Left ventricle myocardium superior (tissue), 1 donor: ENCODE data around the gene ANTXR1. TPM values are rescaled to one million over a fixed set of nuclear protein-coding genes. Genes with fewer than 3 reads are reported as not detected.

Experiments
- ATAC-seq: fragments of 200-7000 bp; cut with Tn5 transposase; one replicate; pipeline ENCODE4 v1.9.1; 2020; ENCODE audit warnings: mild to moderate bottlenecking, moderate library complexity
- DNase-seq: peaks from one replicate; pipeline ENCODE4 v3.0.0-alpha.2; 2020
- intact Hi-C: fragments of 100-400 bp; cut with micrococcal nuclease; formaldehyde crosslinking; loops from one replicate; pipeline ENCODE4 v1.11.0; 2022
- total RNA-seq: library from RNA; stranded (reverse); fragmentation: NEBNext Ultra II Directional; extraction: Animal tissue kit (Norgen Biotek cat#: 25700); gene quantifications from one replicate; pipeline ENCODE4 v1.2.1, GENCODE V29; 2021
- donor health status: DM: no; HTN: yes; CAD: no; lungs with severe emphysema.

The ANTXR1 gene
- total RNA-seq, 1 donor from 2014 or later = 28.9 TPM

DNA sequence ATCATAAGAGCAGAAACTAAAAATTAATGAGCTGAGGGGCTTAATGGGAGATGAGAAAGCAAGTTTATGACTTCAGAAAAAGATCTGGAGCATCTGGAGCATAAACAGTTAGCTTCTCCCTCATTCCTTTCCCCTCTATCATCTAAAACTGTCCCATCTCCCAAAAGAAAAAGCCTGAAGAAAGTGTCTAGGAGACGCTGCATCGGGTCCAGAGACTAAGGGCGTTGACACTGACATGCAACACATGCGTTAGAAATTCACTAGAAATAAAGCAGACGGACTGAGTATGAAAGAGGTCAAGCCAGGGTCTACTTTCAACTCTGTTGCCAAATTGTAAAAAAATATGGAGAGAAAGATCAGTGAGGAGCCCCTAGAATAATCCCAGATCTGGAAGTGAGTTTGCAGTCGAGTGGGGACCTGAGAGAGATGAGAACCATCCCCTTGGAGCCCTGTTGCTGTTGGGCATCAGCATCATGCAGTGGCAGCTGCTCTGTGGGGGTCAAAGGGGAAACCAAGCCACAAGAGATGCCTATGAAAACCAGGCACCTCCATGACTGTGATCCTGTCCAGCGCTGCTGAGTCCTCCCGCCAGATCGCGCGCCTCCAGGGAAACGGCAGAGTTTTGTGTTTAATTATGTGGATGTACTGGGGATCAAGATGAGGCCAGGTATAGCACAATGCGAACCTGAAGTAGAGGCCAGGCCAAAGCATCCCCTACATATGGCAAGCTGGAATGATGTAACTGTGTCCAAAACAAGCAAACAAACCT, 13.9 kb downstream of the ANTXR1 start:
- ATAC-seq (no peak), DNase-seq (no peak)
- intact Hi-C loops = loop anchor here (5.0 kb wide), 1 partner anchor 280 kb away; no protein-coding TSS in a partner anchor

- DNase-seq (no peak), ATAC-seq (no peak)
- intact Hi-C loops = no loop called here
These were observed 17.9 kb downstream of the ANTXR1 start for GRCh38 chr2:69030800-69031428.

GRCh38 chr2:69031466-69031865, 18.5 kb downstream of the ANTXR1 start:
- intact Hi-C loops = no loop called here
- no peak for DNase-seq
- no peak for ATAC-seq

- ATAC-seq (no peak), DNase-seq (no peak)
- intact Hi-C loops = no loop called here
These were observed 19.4 kb downstream of the ANTXR1 start for GRCh38 chr2:69032336-69032735.

- DNase-seq (no peak), ATAC-seq (peak; percentile 74)
- intact Hi-C loops = no loop called here
These were observed 20.6 kb downstream of the ANTXR1 start for GRCh38 chr2:69033461-69034095.

- intact Hi-C loops = no loop called here
- DNase-seq = no peak
- ATAC-seq = peak; percentile 25
These were observed 21.1 kb downstream of the ANTXR1 start for GRCh38 chr2:69034122-69034521.

GRCh38 chr2:69034845-69035244, 21.9 kb downstream of the ANTXR1 start:
- ATAC-seq (no peak), DNase-seq (no peak)
- intact Hi-C loops = no loop called here

DNA sequence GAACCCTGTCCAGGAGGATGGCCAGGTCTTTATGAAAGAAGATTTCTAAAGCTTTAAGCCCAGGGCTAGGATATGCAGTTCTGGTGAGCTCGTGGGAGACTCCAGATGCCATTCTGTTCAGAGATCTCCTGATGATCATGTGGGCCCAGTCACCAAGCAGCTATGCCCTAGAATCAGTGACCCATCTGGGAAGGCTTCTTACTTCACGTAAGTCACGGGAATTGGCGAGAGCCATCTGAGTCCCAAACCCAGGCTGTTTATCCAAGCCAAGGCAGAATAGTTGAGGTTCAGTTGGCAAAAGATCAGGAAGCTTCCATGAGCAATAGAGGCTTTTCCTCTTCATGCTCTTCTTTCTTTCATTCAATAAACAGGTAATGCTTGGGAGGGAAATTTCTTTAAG, 23.9 kb downstream of the ANTXR1 start:
- intact Hi-C loops = no loop called here
- DNase-seq (no peak), ATAC-seq (no peak)

DNA sequence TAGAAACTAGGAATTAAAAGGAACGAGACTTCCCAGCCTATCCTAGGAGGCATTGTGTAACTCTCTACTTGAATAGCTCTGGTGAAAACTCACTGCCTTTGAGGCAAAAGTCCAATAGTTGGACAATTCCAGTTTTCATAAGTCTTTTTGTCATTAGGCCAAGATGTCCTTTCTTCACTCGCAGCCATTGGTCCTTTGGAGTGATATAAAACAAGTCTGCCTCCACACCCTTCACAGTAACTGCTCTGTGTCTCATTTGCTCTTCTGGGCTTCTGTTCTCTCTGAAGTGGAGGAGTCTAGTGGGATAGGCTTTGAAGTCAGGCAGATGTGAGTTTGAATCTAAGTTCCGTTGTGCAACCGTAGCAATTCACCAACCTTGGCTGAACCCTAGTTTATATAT, 28.2 kb downstream of the ANTXR1 start:
- ATAC-seq = peak; percentile 95
- no peak for DNase-seq
- intact Hi-C loops = no loop called here

DNA sequence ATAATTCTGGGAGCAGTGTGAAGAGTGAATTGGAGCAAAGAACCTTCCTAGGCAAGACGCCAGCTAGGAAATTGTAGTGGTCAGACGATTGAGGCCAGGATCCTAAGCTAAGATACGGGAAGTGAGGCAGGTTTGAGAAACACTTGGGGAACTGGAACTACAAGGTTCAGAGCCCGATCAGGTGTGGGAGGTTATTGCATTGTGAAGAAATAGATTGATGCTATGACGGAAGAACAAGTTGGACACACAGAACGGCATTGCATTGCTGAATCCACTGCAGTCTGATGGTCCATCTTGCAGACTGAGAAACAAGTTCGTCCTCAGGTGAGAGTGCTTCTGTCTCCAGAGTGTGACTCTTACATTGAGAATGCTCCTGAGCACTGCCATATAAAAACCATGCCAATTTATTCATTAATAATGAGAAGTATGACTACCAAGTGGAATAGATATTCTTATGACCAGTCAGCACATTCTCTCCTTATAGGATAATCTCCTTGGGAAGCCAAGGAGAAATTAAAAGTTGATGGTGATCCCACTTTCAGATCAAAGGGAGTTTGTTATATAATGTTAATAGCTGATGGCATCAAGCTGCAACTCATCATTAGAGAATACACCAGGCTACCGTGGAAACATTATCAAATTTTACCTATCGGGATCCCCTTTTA, 30.9 kb downstream of the ANTXR1 start:
- DNase-seq (no peak), ATAC-seq (no peak)
- intact Hi-C loops = no loop called here

GRCh38 chr2:69046221-69046662, 33.3 kb downstream of the ANTXR1 start:
- ATAC-seq = no peak
- intact Hi-C loops = no loop called here

GRCh38 chr2:69047625-69048145, 34.7 kb downstream of the ANTXR1 start:
- intact Hi-C loops = no loop called here
- no peak for DNase-seq
- ATAC-seq = no peak

More at GRCh38 chr2:69046221-69046662, 33.3 kb downstream of the ANTXR1 start:
- DNase-seq = no peak

DNA sequence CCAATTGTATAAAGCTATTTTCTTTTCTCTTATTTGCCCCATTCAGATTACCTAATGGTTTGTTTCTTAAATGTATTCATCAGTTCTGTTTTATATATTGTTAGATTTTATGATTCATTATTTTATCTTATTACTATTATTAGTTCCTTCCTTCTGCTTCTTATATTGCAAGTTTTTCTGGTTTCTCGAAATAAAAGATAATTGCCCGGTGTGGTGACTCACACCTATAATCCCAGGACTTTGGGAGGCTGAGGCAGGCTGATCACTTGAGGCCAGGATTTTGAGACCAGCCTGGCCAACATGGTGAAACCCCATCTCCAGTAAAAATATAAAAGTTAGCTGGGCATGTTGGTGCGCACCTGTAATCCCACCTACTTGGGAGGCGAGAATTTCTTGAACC, 37.8 kb downstream of the ANTXR1 start:
- ATAC-seq (no peak), DNase-seq (no peak)
- intact Hi-C loops = no loop called here

DNA sequence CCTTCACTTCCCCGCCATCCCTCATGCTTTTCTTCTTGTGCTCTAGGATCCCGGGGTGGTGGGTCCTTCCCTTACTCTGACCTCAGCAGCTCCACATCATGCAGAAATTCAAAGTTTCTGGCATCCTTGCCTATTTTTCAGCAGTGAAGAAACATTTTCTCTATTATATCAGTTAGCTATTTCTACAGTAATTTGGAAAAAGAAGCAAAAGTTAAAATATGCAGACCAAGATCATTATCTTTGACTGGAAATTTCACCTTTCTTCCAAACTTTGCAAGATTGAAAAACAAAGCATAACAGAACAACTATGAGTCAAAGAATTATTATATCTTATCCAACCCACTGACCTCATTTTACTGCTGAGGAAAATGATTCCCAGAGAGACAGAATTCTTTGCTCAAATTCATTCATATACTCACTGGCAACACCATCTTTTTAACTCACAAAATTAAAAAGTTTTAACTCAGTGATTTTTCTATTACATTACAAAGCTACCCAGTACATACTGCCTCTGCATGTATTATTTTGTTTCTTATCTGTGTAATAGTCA, 40.5 kb downstream of the ANTXR1 start:
- intact Hi-C loops = no loop called here
- no peak for DNase-seq
- peak; percentile 51 for ATAC-seq

DNA sequence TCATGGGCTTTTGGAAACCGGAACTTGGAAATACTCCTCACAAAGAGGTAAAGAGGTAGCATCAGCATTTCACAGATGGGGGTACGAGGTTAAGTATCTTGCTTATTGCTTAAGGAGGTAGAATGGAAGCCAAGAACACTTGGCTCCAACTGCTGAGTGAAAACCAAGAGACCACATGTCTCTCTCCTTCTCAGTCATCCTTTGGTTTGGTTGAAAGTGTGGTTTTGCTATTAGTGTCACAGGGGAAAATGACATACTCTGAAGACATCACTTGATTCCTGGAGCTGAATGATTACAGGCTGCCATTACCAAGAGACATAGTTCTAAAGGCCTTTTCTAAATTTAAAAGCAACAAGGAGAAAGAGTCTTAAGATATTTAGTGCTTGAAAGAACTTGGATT, 41.5 kb downstream of the ANTXR1 start:
- intact Hi-C loops = no loop called here
- peak; percentile 79 for ATAC-seq
- no peak for DNase-seq

DNA sequence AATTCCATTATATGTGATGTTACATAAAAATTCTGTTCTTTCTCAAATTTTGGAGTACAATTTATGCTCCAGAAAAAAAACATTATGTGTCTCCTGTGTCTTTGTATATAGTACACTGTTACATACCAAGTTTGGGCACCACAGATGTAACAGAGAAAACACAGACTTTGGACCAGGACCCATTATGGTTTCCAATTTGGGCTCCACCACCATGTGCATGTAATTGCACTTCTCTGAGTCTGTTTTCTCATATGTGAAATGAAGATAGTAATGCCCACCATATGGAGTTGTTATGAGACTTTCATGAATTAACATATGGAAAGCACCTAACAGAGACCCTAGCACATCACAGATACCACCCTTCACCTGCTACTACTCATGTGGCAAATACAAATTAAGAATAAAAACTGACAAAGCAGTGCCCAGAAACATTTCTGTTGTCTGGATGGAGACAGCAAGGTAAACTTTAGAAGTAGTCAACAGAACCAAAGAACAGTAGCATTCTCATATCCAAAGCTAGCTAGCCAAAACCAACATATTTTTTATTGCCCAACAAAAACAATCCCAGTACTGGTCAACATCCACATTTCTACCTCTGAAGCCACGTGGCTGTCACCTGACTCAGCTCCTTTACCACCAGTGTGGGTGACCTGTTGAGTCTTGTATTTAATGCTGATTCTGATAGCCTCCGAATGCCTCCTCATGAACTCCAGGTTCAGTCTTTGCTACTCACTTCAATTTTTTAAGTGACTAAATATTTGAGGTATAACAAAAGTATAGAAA, 42.9 kb downstream of the ANTXR1 start:
- ATAC-seq (no peak), DNase-seq (no peak)
- intact Hi-C loops = no loop called here

GRCh38 chr2:69057660-69058059, 44.7 kb downstream of the ANTXR1 start:
- ATAC-seq (no peak), DNase-seq (no peak)
- intact Hi-C loops = no loop called here

- intact Hi-C loops = no loop called here
- DNase-seq (no peak), ATAC-seq (peak; percentile 78)
These were observed 46.8 kb downstream of the ANTXR1 start for GRCh38 chr2:69059731-69060290.
